GM19468 (cell line): ENCODE measurements around the gene SPPL2A.
A peak's percentile ranks its signal among the peaks of the same experiment; 100 is the strongest.
"Not testable (repeated sequence)": the region's sequence is repeated elsewhere in the genome, so short reads cannot be mapped to it uniquely, and the experiment has no call there.

Experiments
- ATAC-seq: cut with Tn5 transposase; IDR thresholded peaks from one replicate; pipeline ENCODE4 v1.9.1; 2021; ENCODE audit warnings: mild to moderate bottlenecking, moderate library complexity, moderate number of reproducible peaks; ENCODE audit not compliant: unreplicated experiment; ENCODE audit errors: extremely low read depth

Gene SPPL2A

DNA sequence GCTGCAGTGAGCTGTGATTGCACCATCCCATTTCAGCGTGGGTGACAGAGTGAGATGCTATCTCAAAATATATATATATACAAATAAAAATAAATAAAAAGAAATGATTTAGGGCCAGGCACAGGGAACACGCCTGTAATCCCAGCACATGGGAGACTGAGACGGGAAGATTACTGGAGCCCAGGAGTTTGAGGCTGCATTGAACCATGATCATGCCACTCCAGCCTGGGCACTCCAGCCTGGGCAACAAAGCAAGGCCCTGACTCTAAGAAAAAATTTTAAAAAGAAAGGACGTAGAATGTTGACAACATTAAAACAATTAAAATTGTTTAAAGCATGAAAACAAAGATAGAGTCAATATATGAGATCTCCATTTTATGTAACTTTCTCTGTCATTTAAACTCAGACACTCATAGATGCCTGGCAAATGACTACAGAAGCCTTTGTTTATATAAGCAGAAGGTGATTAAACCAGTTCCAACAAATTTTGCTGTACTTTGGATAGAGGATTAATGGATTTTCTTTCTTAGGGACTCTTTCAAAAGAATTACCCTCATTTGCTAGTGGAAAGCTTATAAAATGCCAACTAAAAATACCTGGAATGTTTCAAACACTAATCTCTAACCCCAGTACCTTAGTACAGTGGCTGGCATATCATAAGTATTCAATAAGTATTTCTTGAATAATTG lies 68.3 kb downstream of the SPPL2A start:
- ATAC-seq = no peak

DNA sequence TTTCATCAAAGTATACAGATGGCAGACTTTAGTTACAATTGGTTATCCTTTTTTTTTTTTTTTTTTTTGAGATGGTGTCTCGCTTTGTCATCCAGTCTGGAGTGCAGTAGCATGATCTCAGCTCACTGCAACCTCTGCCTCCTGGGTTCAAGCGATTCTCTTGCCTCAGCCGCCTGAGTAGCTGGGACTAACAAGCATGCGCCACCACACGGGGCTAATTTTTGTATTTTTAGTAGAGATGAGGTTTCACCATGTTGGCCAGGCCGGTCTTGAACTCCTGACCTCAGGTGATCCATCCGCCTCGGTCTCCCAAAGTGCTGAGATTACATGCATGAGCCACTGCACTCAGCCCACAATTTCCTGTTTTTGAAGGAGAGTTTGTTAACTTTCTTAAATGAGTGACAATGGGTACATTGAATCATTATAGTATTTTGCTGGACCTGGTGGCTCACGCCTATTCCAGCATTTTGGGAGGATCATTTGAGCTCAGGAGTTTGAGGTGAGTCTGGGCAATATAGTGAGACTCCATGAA lies 70.8 kb downstream of the SPPL2A start:
- ATAC-seq = not testable (repeated sequence)

DNA sequence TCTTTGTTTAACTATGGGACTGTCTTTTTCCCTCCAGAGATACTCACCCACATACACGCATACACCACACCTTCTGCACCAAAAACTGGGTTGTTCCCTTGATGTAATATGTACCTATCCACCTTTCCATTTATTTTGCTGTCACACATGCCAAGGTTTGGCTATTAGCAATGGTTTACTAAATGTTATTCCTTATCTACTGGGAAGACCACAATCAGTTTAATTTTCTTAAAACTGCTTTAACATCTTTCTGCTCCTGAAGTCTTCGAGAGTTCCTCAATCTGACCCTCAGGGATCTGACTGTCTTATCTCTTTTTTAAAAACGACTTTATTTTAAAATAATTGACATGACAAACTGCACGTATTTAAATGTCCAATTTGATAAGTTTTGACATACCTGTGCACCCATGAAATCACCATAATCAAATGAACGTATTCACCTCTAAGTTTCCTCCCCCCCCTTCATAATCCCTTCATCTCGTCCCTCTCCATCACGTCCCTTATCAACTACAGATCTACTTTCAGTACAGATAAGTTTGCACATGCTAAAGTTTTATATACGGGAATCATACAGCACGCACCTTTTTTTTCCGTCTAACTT lies 78.1 kb downstream of the SPPL2A start:
- ATAC-seq = no peak

DNA sequence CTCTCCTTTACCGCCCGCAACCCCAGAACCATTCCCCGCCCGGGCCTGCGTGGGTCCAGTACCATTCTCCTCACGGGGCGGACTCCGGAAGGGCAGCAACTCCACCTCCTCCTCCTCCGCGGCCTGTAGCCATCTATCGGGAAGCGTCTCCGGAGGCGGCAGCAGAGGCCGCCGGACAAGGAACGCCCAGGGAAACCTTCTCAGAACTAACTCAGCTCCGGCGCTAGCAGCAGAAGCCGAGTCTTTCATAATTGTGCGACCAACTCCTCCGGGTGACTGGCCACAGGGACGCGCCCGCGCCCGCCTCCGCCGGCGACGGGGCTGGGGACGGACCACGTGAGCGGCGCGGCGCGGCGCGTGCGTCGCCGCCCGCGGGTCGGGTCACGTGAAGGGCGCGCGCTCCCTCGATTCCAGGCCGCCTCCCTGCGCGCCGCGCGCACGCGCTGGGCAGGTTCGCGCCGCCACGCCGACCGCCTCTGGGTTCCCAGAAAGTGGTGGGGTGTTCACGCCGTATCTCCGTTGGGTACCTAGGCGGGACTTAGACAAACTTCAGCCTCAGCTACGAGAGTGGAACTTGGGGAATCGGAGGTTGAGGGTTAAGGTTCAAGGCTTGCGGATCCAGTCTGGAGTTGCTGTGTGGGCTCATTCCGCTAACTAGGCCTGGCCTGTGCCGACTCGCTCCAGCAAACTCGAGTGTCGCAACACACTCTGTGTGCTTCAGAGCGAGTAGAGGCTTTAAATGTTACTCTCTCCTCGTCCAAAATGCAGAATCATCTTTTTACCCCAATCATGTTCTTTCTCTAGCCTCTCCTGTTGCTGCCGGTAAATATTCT lies 78.8 kb downstream of the SPPL2A start, which contains the start of gene TRPM7:
Gene TRPM7 (minus strand): TSS at position 329 of the 833 bp plus-strand sequence. CDS start 264 bp downstream, at position 65.
- peak; percentile 66 for ATAC-seq

DNA sequence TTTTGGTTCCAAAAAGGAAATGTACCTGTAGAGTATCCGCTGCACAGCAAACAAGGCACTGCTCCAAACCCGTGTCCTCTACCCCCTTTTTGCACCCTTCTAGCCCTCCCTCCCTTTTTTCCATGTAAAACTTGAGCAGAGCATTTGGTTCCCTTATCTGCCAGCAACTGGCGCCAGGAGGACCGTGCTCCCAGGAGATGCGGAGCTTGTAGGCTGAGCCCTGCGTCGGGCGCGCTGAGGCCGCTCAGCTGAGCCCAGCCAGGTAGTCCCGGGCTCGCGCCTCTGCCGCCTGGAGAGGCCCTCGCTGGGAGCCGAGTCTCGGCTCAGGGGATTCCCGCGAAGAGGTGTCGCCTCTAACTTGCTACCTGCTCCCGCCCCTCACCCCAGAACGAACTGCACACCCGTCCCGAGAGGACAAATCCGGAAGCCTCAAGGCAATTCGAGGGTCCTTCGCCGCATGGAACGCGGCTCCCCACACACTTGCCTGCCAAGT lies 79.5 kb downstream of the SPPL2A start:
- ATAC-seq = peak; percentile 25

DNA sequence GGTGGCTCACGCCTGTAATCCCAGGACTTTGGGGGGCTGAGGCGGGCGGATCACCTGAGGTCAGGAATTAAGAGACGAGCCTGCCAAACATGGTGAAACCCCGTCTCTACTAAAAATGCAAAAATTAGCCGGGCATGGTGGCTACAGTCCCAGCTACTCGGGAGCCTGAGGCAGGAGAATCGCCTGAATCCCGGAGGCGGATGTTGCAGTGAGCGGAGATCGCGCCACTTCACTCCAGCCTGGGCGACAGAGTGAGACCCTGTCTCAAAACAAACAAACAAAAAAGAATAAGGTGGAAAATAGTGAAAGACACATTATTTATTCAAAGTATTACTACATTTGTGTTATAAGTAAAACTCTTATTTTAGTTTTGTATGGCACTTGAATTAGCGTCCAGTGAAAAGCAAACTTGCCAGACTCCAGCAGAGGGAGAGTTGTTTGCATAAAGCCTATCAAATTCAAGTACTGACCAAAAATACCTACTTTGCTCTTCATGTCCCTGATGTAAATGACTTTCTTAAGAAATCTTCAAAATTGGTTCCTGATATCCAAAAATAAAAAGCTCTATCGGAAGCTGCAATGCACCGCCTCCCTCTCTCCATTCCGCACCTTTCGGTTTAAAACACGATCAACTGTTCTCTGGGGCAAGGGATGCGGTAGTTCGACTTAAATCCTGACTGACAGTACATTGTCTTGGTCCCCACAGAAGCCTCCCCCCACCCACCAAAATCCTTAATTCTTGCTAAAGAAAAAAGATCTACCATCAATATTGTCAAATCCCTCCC lies 80.1 kb downstream of the SPPL2A start:
- no peak for ATAC-seq

DNA sequence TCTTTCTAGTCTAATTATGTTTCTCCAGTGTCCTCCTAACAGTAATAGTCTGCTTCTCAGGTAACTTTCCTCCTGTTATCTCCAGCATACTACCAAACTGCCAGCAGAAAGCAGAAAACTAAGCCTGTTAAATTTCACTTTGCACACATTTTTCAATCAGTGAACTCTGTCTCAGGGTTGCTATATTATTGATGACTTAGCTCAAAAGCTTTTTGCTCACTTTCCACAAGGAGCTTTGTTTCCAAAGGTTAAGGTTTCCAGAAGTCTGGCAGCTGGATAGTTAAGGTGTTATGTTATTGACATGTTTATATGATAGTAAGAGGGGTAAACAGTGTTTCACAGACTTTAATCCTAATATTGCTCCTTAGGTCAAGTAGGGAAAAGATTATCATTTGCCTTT lies 84.0 kb downstream of the SPPL2A start:
- ATAC-seq = no peak

DNA sequence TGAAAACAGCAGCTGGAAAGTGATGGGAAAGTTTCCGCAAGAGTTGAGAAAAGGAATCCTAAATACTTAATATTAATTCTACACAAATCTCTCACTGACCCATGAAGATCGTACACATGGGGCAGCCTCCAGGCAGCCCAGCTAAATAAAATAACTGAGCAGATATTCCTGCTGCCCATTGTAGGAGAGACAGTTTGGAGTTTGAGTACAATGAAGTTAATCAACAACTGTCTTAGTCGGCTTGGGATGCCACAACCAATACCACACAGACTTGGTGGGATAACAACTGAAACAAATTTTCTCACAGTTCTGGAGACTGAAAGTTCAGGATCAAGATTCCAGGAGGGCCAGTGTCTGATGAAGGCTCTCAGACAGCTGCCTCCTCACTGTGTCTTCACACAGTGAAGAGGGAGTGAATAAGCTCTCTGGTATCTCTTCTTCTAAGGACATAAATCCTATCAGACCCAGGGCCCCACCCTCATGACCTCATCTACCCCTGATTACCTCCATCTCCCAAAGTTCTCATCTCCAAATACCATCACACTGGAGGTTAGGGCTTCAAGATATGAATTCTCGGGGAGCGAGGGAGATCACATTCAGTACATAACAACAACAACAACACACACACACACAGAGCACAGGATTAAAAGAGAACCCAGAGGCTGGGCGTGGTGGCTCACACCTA lies 88.6 kb downstream of the SPPL2A start:
- no peak for ATAC-seq

DNA sequence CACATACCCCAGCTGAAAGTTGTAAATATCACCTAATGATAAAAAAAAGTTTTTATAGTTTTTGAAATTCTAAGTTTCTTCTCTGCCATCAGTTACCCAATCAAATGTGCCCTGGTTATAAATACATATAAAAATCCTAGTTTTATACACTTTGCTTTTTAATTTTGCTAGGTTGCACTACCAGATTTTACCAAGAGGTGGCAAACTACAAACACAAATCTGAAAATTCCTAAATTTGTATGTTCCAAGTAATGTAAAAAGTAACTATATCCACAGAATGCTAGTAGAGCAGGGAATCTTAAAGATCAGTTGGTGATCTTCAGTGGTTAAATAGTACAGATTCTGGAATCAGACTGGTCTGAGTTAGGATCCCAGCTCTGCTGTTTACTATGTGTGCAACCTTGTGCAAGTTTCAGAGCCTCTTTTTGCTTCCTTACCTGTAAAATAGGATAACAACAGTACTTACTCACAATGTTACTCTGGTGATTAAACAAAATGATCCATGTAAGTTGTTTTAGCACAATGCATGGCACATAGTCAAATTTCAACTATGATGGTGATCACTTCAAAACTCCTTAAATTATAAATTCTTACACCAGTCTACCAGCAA lies 89.9 kb downstream of the SPPL2A start:
- no peak for ATAC-seq

DNA sequence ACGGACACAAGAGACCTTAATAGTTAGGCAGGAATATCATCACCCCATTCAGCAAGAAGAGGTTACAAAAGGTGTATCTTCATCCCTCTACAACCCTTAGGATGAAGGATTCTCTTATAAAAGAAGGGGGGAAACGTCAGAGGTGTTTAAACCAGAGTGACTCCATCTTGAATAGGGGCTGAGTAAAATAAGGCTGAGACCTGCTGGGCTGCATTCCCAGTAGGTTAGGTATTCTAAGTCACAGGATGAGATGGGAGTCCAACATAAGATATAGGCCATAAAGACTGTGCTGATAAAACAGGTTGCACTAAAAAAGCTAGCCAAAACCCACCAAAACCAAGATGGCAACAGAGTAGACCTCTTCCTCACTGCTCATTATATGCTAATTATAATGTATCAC lies 95.4 kb downstream of the SPPL2A start:
- ATAC-seq = no peak

DNA sequence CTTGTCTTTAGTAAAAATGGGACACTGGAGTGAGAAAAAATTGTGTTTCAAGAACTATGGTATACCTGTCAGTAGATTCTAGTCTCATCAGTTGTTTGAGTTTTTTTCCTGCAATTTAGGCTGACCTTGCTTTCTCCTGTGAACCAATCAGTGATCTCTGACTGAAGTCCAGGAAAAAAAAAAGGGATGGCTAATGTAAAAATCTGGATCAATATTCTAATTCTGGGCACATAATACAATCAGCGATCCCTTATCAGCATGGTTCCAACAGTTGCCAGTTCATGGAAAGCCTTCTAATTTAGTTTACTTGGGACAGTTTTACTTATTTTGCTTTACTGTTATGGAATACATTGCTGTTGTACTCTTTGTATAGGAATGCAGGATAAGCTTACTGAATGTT lies 95.9 kb downstream of the SPPL2A start:
- no peak for ATAC-seq

DNA sequence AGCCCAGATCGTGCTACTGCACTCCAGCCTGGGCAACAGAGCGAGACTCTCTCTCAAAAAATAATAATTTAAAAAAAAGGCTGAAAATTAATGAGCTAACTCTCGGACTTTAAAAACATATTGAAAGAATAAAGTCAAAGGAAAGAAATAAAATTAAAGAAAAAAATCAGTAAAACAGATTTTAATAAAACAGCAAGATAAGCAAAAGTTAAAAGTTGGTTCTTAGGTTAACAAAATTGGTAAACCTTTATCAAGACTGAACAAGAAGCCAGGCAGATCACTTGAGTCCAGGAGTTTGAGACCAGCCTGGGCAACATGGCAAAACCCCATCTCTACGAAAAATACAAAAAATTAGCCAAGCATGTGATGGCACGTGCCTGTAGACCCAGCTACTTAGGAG lies 99.6 kb downstream of the SPPL2A start:
- no peak for ATAC-seq

DNA sequence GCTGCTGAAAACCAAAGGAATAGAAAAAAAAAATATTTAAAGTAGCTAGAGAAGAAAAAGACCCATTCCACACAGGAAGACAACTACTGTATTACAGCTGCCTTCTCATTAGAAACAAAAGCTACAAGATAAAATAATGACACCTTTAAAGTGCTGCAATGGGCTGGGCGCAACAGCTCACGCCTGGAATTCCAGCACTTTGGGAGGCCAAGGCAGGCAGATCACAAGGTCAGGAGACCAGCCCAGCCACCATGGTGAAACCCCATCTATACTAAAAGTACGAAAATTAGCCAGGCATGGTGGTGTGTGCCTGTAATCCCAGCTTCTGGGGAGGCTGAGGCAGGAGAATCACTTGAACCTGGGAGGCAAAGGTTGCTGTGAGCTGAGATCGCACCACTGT lies 110.0 kb downstream of the SPPL2A start:
- no peak for ATAC-seq

DNA sequence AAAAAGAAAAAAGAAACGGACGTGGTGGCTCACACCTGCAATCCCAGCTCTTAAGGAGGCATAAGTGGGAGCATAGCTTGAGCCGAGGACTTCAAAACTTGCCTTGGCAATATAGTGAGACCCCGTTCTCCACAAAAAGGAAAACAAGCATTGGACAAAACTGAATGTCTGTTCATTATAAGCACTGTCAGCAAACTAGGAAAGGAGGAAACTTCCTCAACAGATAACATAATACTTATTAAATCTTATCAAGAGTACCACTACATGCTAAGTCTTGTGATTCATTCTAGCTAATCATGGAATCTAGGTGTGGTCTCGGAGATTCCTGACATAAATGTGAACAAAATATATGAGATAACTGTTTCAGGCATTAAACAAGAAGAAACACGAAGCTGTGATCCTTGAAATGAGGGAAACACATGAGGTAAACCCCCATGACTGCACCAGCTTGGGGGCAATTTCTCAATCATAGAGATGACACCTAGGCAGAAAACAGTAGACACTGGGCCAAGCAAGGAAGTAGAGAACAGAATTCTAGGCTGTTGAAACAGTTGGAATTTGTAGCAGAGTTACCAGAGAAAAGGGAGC lies 112.3 kb downstream of the SPPL2A start:
- no peak for ATAC-seq

DNA sequence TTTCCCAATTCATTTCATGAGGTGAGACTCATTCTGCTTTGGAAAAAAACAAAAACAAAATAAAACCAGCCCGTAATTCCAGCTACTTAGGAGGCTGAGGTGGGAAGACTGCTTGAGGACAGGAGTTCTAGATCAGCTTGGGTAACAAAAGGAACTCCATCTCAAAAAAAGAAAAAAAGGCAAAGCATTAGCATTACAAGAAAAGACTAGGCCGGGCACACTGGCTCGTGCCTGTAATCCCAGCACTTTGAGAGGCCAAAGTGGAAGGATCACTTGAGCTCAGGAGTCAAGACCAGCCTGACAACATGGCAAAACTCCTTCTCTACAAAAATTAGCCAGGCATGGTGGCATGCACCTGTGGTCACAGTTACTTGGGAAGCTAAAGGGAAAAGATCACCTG lies 112.8 kb downstream of the SPPL2A start:
- no peak for ATAC-seq
